GM18505 (cell line): ENCODE measurements around the gene OSER1.

Experiments used
- ATAC-seq: cut with Tn5 transposase; IDR thresholded peaks from one replicate; pipeline ENCODE4 v1.9.1; 2021; ENCODE audit not compliant: unreplicated experiment
- POLR2A ChIP-seq: IDR thresholded peaks from 4 replicates; pipeline ENCODE4 v1.6.1; 2011; ENCODE audit warnings: borderline replicate concordance; ENCODE audit not compliant: insufficient read depth, insufficient read length; ENCODE audit errors: extremely low read depth

The OSER1 gene

DNA sequence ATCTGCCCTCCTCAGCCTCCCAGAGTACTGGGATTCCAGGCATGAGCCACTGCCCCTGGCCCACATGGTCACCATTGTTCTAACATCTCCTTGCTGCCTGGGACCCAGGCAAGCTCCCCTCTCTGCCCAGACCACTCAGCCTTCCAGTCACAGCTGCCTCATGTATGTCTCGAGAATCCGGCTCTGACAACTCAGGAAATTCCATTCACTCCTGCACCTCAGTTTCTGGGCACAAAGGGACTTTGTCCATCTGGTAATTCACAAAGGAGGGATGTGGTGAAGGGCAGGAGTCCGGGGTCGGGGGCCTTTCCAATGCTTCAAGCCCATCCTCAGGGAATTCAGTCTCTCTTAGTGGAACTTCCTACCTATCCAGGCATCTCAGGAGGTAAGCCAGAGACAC, 64.3 kb downstream of the OSER1 start:
- no peak for ATAC-seq
- no peak for TF ChIP-seq POLR2A
